ENCODE measurements around the gene CARD11.

DNA sequence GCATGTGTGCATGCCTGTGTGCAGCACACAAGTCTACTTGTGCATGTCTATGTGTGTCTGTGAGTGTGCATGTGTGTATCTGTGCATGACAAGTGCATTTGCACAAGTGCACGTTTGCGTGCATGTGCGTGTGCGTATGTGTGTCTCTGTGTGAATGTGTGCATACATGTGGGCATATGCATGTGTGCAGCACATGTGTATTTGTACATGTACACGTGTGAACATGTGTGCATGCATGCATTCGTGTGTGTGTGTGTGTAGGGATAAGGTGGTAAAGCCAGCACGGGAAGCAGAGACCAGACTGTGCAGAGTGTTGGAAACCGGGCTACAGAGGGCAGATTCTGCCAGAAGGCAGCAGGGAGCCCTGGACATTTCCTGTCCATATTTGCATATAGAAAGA is 163.6 kb downstream of the CARD11 start:
- TF ChIP-seq POLR2A (IDR thresholded peaks at IDR 0.05; ENCODE audit: low read length) (no peak), GATA1 (IDR thresholded peaks at IDR 0.05; ENCODE audit: low read depth, low read length) (no peak)
